ENCODE measurements around the gene COL9A2.

DNA sequence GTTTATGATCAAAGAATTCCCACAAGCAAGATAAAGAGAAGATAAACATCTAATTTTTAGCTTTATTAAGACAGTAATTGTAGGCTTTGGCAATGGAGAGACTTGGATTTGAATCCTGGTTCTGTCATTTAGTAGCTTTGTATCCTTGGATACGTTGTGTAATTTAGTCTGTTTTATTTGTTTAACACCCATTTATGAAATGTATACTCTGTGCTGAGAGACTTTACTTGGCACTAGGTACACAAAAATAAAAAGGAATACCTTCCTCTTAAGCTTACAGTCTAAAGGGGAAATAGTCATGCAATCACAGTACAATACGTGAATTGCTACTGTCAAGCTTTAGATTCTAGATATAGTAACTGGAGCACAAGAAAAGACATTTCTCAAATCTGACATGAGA is 35.2 kb downstream of the COL9A2 start:
- TF ChIP-seq CTCF (IDR thresholded peaks at IDR 0.05) (no peak), POLR2A (IDR thresholded peaks at IDR 0.05) (no peak), EP300 (IDR thresholded peaks at IDR 0.05) (no peak)
